Right ventricle myocardium superior (tissue), 1 donor: ENCODE measurements around the gene IQCM. TPM values are rescaled to one million over a fixed set of nuclear protein-coding genes. Genes with fewer than 3 reads are reported as not detected.
"Not testable (repeated sequence)": the region's sequence is repeated elsewhere in the genome, so short reads cannot be mapped to it uniquely, and the experiment has no call there.

Source experiments
- ATAC-seq: fragments of 200-7000 bp; cut with Tn5 transposase; one replicate; pipeline ENCODE4 v1.9.1; 2020; ENCODE audit warnings: mild to moderate bottlenecking; ENCODE audit not compliant: poor library complexity
- DNase-seq: peaks from one replicate; pipeline ENCODE4 v3.0.0-alpha.2; 2020
- intact Hi-C: fragments of 100-400 bp; cut with DNase I; formaldehyde crosslinking; loops from one replicate; pipeline ENCODE4 v1.11.2; 2022
- total RNA-seq: library from RNA; stranded (reverse); fragmentation: NEBNext Ultra II Directional; extraction: Animal tissue kit (Norgen Biotek cat#: 25700); gene quantifications from one replicate; pipeline ENCODE4 v1.2.1, GENCODE V29; 2021
- donor health status: DM: no; HTN: yes; CAD: no; lungs with severe emphysema.

Gene IQCM
- total RNA-seq, 1 donor from 2014 or later = not detected

GRCh38 chr4:149513081-149513480 is 302.6 kb downstream of the IQCM start:
- intact Hi-C loops = no loop called here
- ATAC-seq (no peak), DNase-seq (no peak)

- DNase-seq (no peak), ATAC-seq (peak; percentile 53)
- intact Hi-C loops = no loop called here
Measured at GRCh38 chr4:149512501-149512900, 303.1 kb downstream of the IQCM start.

GRCh38 chr4:149511558-149512298 is 303.9 kb downstream of the IQCM start:
- intact Hi-C loops = no loop called here
- ATAC-seq (no peak), DNase-seq (no peak)

GRCh38 chr4:149507309-149507708 is 308.3 kb downstream of the IQCM start:
- ATAC-seq, intact Hi-C loops, DNase-seq: not testable (repeated sequence)

GRCh38 chr4:149500806-149501205 is 314.8 kb downstream of the IQCM start:
- DNase-seq = no peak
- no peak for ATAC-seq
- intact Hi-C loops = no loop called here

- intact Hi-C loops = no loop called here
- DNase-seq (no peak), ATAC-seq (no peak)
Measured at GRCh38 chr4:149499726-149500125, 315.9 kb downstream of the IQCM start.

- intact Hi-C loops = no loop called here
Measured at GRCh38 chr4:149498246-149498645, 317.4 kb downstream of the IQCM start.

GRCh38 chr4:149493492-149493891 is 322.2 kb downstream of the IQCM start:
- ATAC-seq = no peak
- intact Hi-C loops = no loop called here
- DNase-seq = no peak

More at GRCh38 chr4:149498246-149498645, 317.4 kb downstream of the IQCM start:
- ATAC-seq (no peak), DNase-seq (no peak)

- intact Hi-C loops = no loop called here
- ATAC-seq (no peak), DNase-seq (no peak)
Measured at GRCh38 chr4:149489321-149489720, 326.3 kb downstream of the IQCM start.

GRCh38 chr4:149486861-149487260 is 328.8 kb downstream of the IQCM start:
- ATAC-seq (no peak), DNase-seq (no peak)
- intact Hi-C loops = no loop called here

- DNase-seq, ATAC-seq, intact Hi-C loops: not testable (repeated sequence)
Measured at GRCh38 chr4:149468669-149469068, 347.0 kb downstream of the IQCM start.

GRCh38 chr4:149466446-149466845 is 349.2 kb downstream of the IQCM start:
- intact Hi-C loops = no loop called here
- ATAC-seq (no peak), DNase-seq (no peak)

- DNase-seq = no peak
- ATAC-seq = peak; percentile 68
- intact Hi-C loops = no loop called here
Measured at GRCh38 chr4:149465955-149466354, 349.7 kb downstream of the IQCM start.

- ATAC-seq (no peak), DNase-seq (no peak)
- intact Hi-C loops = no loop called here
Measured at GRCh38 chr4:149443537-149443936, 372.1 kb downstream of the IQCM start.

GRCh38 chr4:149441338-149441737 is 374.3 kb downstream of the IQCM start:
- intact Hi-C loops = no loop called here
- no peak for ATAC-seq
- DNase-seq = no peak

- no peak for DNase-seq
- ATAC-seq = no peak
- intact Hi-C loops = no loop called here
Measured at GRCh38 chr4:149426461-149426860, 389.2 kb downstream of the IQCM start.

GRCh38 chr4:149409555-149409962 is 406.1 kb downstream of the IQCM start:
- peak; percentile 31 for DNase-seq
- peak; percentile 86 for ATAC-seq
- intact Hi-C loops = no loop called here

GRCh38 chr4:149409146-149409545 is 406.5 kb downstream of the IQCM start:
- intact Hi-C loops = no loop called here
- ATAC-seq (peak; percentile 96), DNase-seq (peak; percentile 57)

GRCh38 chr4:149404143-149404542 is 411.5 kb downstream of the IQCM start:
- ATAC-seq = no peak
- DNase-seq = no peak
- intact Hi-C loops = no loop called here

- ATAC-seq (no peak), DNase-seq (no peak)
- intact Hi-C loops = no loop called here
Measured at GRCh38 chr4:149403081-149403480, 412.6 kb downstream of the IQCM start.

GRCh38 chr4:149398993-149399392 is 416.6 kb downstream of the IQCM start:
- DNase-seq = no peak
- ATAC-seq = no peak
- intact Hi-C loops = no loop called here
